Stimulated activated naive CD8-positive, alpha-beta T cell treated with anti-CD3 and anti-CD28 coated beads, Interleukin-15, Interleukin-2, amounts not matched to agents 100 U/mL and 50 U/mL, for 24 hours (primary cell): ENCODE data around the gene SPDYE2B.
"Not testable (repeated sequence)": the region's sequence is repeated elsewhere in the genome, so short reads cannot be mapped to it uniquely, and the experiment has no call there.

ENCODE experiments used
- ATAC-seq: fragments of 150-1000 bp; cut with Tn5 transposase; one replicate; pipeline ENCODE4 v1.10.0; 2021
- DNase-seq: peaks from one replicate; pipeline ENCODE4 v3.0.0; 2021

Gene SPDYE2B

GRCh38 chr7:102698962-102699750, 49.0 kb downstream of the SPDYE2B start:
- DNase-seq, ATAC-seq: not testable (repeated sequence)
